Bronchial epithelial cell (primary cell): ENCODE results near the gene KIAA1671. TPM values are rescaled to one million over a fixed set of nuclear protein-coding genes. Genes with fewer than 3 reads are reported as not detected.

ENCODE experiments used
- DNase-seq: peaks from one replicate; pipeline ENCODE4 v3.0.0-alpha.2; 2010; ENCODE audit warnings: low read depth
- FAIRE-seq: peaks from 2 replicates; lab custom pipeline; 2011; peaks lifted over from hg19 to GRCh38; lab: Jason Lieb, UNC
- H3K27me3 ChIP-seq: 2 replicates; pipeline ENCODE4 v1.5.1; 2011; ENCODE audit warnings: low read length; ENCODE audit not compliant: control insufficient read depth, insufficient read depth
- H3K36me3 ChIP-seq: 2 replicates; pipeline ENCODE4 v1.5.1; 2011; ENCODE audit warnings: low read length; ENCODE audit not compliant: control insufficient read depth, insufficient read depth
- H3K4me3 ChIP-seq: 2 replicates; pipeline ENCODE4 v1.5.1; 2011; ENCODE audit warnings: mild to moderate bottlenecking, low read depth, low read length, control low read depth
- total RNA-seq: library from RNA; depleted of rRNA; stranded (reverse); fragments of >200 nt; gene quantifications from 2 replicates; pipeline ENCODE4 v1.2.1, GENCODE V29; 2014
- TF ChIP-seq, protein P1 (sequence below): IDR thresholded peaks from 2 replicates; pipeline ENCODE4 v1.5.1; 2011; ENCODE audit warnings: mild to moderate bottlenecking, moderate library complexity, low read length, control low read depth, inconsistent platforms; ENCODE audit not compliant: insufficient read depth, severe bottlenecking

KIAA1671 gene
- total RNA-seq, 1 donor from 2014 or later, result 14.7 TPM

GRCh38 chr22:25109878-25110595 is 157.5 kb downstream of the KIAA1671 start:
- H3K27me3 ChIP-seq, result no peaks in the 10 kb centered on the region
- DNase-seq (no peak), FAIRE-seq (peak; percentile 66)
- TF ChIP-seq, protein P1, sequence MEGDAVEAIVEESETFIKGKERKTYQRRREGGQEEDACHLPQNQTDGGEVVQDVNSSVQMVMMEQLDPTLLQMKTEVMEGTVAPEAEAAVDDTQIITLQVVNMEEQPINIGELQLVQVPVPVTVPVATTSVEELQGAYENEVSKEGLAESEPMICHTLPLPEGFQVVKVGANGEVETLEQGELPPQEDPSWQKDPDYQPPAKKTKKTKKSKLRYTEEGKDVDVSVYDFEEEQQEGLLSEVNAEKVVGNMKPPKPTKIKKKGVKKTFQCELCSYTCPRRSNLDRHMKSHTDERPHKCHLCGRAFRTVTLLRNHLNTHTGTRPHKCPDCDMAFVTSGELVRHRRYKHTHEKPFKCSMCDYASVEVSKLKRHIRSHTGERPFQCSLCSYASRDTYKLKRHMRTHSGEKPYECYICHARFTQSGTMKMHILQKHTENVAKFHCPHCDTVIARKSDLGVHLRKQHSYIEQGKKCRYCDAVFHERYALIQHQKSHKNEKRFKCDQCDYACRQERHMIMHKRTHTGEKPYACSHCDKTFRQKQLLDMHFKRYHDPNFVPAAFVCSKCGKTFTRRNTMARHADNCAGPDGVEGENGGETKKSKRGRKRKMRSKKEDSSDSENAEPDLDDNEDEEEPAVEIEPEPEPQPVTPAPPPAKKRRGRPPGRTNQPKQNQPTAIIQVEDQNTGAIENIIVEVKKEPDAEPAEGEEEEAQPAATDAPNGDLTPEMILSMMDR, result no peak
- no peak overlapping the region for H3K4me3 ChIP-seq
- H3K36me3 ChIP-seq, result peaks cover 2% of the 10 kb centered on the region

DNA sequence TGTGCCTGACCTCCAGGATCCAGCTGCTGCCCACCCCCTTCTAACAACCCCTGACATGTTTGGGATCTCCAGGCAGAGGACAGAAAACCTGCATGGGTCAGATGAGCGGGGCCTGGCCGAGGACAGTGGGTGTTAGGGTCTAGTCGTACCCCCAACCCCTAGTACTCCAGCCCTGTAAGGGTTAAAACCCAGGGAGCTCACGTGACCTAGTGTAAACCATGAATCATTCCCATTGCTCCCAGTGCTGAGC is 158.0 kb downstream of the KIAA1671 start:
- DNase-seq, result no peak
- Histone ChIP-seq H3K36me3 (peaks cover 2% of the 10 kb centered on the region), H3K4me3 (peak overlapping the region; percentile 34), H3K27me3 (no peaks in the 10 kb centered on the region)
- no peak for FAIRE-seq
- TF ChIP-seq, protein P1, result no peak

DNA sequence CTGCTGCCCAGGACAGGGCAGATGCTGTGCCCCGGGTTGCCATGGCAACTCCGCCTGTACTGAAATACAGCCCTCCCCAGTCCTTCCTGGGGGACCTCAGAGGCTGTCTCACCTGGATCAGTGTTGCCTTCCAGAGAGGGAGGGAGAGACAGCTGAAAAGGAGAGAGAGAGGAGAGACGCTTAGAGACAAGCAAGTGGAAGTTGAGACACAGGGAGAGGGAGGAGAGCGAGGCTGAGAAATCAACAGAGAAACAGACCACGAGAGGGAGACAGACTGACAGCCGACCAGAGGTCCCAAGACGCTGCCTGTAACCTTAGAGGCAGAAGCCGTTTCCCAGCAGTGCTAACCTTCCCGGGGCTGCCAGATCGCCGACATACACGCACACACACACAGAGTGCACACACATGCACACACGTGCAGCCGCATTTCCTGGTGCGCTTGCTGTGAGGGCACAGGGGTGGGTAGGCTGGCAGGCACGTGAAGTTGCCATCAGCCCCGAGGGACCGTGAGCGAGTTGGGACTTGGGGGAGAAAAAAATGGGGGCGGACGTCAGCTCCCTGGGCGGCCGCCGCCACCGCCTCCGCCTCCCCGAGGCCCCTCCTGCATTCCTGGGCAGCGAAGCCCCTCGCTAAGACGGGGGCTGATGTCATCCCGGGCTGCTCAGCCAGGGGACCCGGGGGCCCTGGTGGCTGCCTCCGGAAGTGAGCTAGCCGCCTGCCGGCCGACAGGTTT is 158.5 kb downstream of the KIAA1671 start:
- FAIRE-seq (peak; percentile 13), DNase-seq (peak; percentile 88)
- Histone ChIP-seq H3K4me3 (peak overlapping the region; percentile 34), H3K36me3 (peaks cover 3% of the 10 kb centered on the region), H3K27me3 (no peaks in the 10 kb centered on the region)
- TF ChIP-seq, protein P1, result peak; percentile 89

GRCh38 chr22:25111579-25112517 is 159.3 kb downstream of the KIAA1671 start:
- FAIRE-seq (no peak), DNase-seq (no peak)
- H3K36me3 ChIP-seq, result peaks cover 4% of the 10 kb centered on the region
- TF ChIP-seq, protein P1, result no peak
- no peaks in the 10 kb centered on the region for H3K27me3 ChIP-seq
- peak overlapping the region; percentile 34 for H3K4me3 ChIP-seq

GRCh38 chr22:25112538-25113253 is 160.2 kb downstream of the KIAA1671 start:
- Histone ChIP-seq H3K27me3 (no peaks in the 10 kb centered on the region), H3K36me3 (peaks cover 4% of the 10 kb centered on the region), H3K4me3 (peak overlapping the region; percentile 0)
- TF ChIP-seq, protein P1, result no peak
- FAIRE-seq (no peak), DNase-seq (no peak)
